Peyer's patch (tissue), 4 donors: ENCODE data around the gene CACNA2D3. TPM values are rescaled to one million over a fixed set of nuclear protein-coding genes. Genes with fewer than 3 reads are reported as not detected.

Experiments used
- DNase-seq, 3 donors: peaks; one replicate each; pipeline ENCODE4 v3.0.0-alpha.2; 2017 to 2019
- H3K27ac ChIP-seq, 4 donors: fragments of 200-600 bp; sonication (generic); one replicate each; pipeline ENCODE4 v1.5.1; 2016 to 2019
- H3K27me3 ChIP-seq, 2 donors: fragments of 200-600 bp; sonication (generic); one replicate each; pipeline ENCODE4 v1.5.1; 2019
- H3K36me3 ChIP-seq, 3 donors: fragments of 200-600 bp; sonication (generic); one replicate each; pipeline ENCODE4 v1.5.1; 2016 to 2019
- H3K4me1 ChIP-seq, 4 donors: fragments of 200-600 bp; sonication (generic); one replicate each; pipeline ENCODE4 v1.5.1; 2016 to 2019
- H3K4me3 ChIP-seq, 4 donors: fragments of 200-600 bp; sonication (generic); 1 replicate in 3 of 4; 2 replicates in 1 of 4; pipeline ENCODE4 v1.5.1; 2016 to 2019; ENCODE audit warnings: mild to moderate bottlenecking in 1 of 4
- H3K9me3 ChIP-seq, 4 donors: fragments of 200-600 bp; sonication (generic); one replicate each; pipeline ENCODE4 v1.5.1; 2016 to 2019; ENCODE audit warnings: mild to moderate bottlenecking in 1 of 4
- POLR2A ChIP-seq, 2 donors: fragments of 450-650 bp; IDR thresholded peaks; one replicate each; pipeline ENCODE4 v1.5.1; 2017; ENCODE audit warnings: antibody characterized with exemption in 2 of 2, mild to moderate bottlenecking in 2 of 2, moderate library complexity in 2 of 2
- total RNA-seq, 4 donors: library from RNA; depleted of rRNA; stranded (reverse); fragments of >200 nt; gene quantifications; one replicate each; pipeline ENCODE4 v1.1.0, GENCODE V29; 2016
- TF ChIP-seq, protein P1 (sequence below), 6 experiments: fragments of 450-650 bp in 4 of 6; fragments of 200-600 bp in 2 of 6; sonication (generic) in 1 of 6; IDR thresholded peaks; one replicate each; pipeline ENCODE4 v1.5.1; 2017 to 2019; ENCODE audit warnings: antibody characterized with exemption in 6 of 6, mild to moderate bottlenecking in 3 of 6, moderate library complexity in 1 of 6

Gene CACNA2D3
- total RNA-seq, 4 donors from 2014 or later: 0.27 to 5.0 TPM; not detected in 2

DNA sequence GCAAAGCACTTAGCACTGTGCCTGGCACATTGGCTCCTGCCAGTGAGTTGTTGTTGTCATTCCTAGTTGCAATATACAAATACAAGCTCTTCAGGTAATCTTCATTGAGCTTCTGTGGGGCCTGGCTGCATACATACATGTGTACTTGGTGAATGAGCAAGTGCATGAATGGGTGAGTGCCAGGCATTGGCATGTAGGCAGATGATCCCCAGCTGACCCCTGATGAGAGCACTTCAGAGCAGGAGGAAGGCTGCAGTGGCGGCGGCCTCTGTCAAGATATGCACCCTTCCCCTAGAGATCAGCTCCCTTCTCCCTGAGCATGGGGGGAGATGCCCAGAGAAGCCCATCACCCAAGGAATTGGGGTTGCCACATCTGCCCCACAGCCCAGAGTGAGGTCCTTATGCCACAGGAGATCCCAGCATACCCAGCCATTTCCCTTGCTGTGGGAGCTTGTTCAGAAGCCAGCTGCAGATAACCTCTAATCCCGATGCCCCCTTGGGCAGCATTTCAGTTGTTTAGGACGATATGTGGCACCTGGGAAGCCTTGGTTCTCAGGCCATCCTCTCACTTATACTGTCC lies 8.8 kb downstream of the CACNA2D3 start:
- H3K4me1 ChIP-seq: no peaks in the 10 kb centered on the region
- no peaks in the 10 kb centered on the region for H3K36me3 ChIP-seq
- DNase-seq: no peak
- H3K27me3 ChIP-seq: no peaks in the 10 kb centered on the region
- no peak overlapping the region for H3K4me3 ChIP-seq
- no peak overlapping the region for H3K27ac ChIP-seq
- no peaks in the 10 kb centered on the region for H3K9me3 ChIP-seq
- no peak for TF ChIP-seq POLR2A (IDR thresholded peaks at IDR 0.05)
- TF ChIP-seq, protein P1, sequence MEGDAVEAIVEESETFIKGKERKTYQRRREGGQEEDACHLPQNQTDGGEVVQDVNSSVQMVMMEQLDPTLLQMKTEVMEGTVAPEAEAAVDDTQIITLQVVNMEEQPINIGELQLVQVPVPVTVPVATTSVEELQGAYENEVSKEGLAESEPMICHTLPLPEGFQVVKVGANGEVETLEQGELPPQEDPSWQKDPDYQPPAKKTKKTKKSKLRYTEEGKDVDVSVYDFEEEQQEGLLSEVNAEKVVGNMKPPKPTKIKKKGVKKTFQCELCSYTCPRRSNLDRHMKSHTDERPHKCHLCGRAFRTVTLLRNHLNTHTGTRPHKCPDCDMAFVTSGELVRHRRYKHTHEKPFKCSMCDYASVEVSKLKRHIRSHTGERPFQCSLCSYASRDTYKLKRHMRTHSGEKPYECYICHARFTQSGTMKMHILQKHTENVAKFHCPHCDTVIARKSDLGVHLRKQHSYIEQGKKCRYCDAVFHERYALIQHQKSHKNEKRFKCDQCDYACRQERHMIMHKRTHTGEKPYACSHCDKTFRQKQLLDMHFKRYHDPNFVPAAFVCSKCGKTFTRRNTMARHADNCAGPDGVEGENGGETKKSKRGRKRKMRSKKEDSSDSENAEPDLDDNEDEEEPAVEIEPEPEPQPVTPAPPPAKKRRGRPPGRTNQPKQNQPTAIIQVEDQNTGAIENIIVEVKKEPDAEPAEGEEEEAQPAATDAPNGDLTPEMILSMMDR (IDR thresholded peaks at IDR 0.05): no peak

DNA sequence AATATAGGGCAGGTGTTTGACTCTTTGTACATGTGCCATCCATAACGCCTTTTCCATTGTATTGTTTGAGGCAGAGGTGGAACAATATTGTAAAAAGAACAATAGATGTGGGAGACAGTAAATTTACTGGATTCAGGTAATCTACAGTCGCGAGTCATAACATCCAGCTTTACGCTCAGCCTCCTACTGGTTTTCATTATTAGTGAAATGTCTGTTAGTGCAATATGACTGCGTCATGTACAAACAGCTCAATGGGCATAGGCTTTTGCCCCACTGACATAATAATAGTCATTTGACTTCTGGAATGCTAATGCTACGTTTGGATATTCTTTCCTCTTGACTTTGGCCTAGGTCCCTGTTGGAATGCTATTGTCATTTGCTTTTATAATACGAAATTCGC lies 9.5 kb downstream of the CACNA2D3 start:
- H3K4me1 ChIP-seq: no peaks in the 10 kb centered on the region
- no peak for DNase-seq
- TF ChIP-seq, protein P1 (IDR thresholded peaks at IDR 0.05): no peak
- no peak for TF ChIP-seq POLR2A (IDR thresholded peaks at IDR 0.05)
- no peak overlapping the region for H3K4me3 ChIP-seq
- H3K36me3 ChIP-seq: no peaks in the 10 kb centered on the region
- H3K27me3 ChIP-seq: no peaks in the 10 kb centered on the region
- no peaks in the 10 kb centered on the region for H3K9me3 ChIP-seq
- H3K27ac ChIP-seq: no peak overlapping the region

DNA sequence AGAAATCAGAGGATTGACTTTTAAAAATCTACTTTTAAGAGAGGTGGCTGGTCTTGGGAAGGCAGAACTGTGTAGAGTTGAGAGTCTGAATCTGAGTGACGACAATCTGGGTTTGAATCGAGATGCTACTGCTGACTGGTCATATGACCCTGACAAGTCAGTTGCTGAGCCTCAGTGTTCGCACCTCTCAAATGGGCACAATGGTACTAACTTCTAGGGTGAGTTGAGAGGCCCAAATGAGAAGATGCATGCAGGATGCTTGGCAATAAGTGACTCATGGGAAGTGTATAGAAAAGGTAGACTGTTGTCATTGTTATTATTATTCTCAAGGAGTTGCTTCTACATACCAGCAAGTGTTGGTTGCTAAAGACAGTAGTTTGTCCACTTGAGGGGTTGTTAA lies 10.3 kb downstream of the CACNA2D3 start:
- Histone ChIP-seq H3K36me3 (no peaks in the 10 kb centered on the region), H3K4me1 (no peaks in the 10 kb centered on the region), H3K27ac (no peak overlapping the region), H3K9me3 (no peaks in the 10 kb centered on the region), H3K4me3 (no peak overlapping the region), H3K27me3 (no peaks in the 10 kb centered on the region)
- no peak for DNase-seq
- TF ChIP-seq, protein P1 (IDR thresholded peaks at IDR 0.05): no peak
- TF ChIP-seq POLR2A (IDR thresholded peaks at IDR 0.05): no peak

DNA sequence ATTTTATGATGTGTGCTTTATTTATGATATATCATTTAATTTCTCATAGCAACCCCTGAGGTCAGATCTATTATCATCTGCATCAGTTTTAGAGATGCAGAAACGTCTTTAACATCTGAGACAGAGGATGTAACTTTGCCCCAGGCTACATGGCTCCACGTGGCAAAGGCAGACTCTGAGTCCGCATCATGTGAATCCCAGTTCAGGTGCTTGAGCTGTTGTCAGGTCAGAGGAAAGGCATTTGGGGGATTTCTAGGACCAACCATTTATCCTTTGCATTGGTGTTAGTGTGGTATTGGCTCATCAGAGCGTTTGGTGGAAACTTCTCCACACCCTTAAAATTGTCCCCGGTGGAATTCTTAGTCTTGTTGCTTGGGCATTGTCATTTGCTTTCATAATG lies 10.8 kb downstream of the CACNA2D3 start:
- Histone ChIP-seq H3K36me3 (no peaks in the 10 kb centered on the region), H3K27ac (no peak overlapping the region), H3K9me3 (no peaks in the 10 kb centered on the region), H3K4me1 (no peaks in the 10 kb centered on the region), H3K27me3 (no peaks in the 10 kb centered on the region), H3K4me3 (no peak overlapping the region)
- DNase-seq: no peak
- TF ChIP-seq, protein P1 (IDR thresholded peaks at IDR 0.05): no peak
- TF ChIP-seq POLR2A (IDR thresholded peaks at IDR 0.05): no peak

DNA sequence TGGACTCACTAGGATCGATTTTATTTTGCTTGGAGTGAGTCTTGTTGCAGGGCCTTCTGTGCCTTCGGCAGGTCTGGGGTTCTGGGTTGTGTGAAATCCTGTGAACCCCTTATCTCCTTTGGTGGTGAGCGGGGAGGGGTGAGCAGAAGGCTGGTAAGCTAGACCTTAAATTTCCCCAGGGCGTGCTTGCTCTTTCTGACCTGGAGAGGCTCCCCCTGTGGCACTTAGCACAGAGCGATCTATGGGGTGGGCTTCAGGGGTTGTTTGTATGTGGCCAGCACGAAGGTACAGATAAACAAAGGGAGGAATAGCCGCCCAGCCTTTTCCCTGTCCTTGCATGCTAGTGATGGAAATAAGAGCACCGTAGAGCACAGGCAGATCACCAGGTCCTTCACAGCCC lies 11.8 kb downstream of the CACNA2D3 start:
- TF ChIP-seq POLR2A (IDR thresholded peaks at IDR 0.05): no peak
- TF ChIP-seq, protein P1 (IDR thresholded peaks at IDR 0.05): no peak
- H3K4me3 ChIP-seq: no peak overlapping the region
- no peak overlapping the region for H3K27ac ChIP-seq
- no peaks in the 10 kb centered on the region for H3K4me1 ChIP-seq
- no peaks in the 10 kb centered on the region for H3K9me3 ChIP-seq
- no peak for DNase-seq
- H3K27me3 ChIP-seq: no peaks in the 10 kb centered on the region
- no peaks in the 10 kb centered on the region for H3K36me3 ChIP-seq

DNA sequence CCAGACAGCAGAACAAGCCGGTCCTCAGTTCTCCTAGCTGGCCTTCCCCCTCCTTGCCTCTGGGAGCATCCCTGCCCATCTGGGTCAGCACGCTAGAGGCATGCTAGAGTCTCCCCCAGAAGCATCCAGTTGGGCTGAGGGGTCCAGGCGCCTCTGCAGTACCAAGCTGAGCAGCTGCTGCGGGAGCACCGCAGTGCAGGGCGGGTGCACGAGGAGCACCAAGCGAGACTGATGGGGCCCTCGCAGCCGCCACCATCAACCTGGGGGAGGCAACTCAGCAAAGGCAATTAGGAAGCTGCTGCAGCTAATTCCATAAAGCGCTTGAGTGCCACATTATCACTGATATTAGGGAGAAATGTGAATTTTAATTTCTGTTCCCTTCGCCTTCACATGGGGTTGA lies 12.4 kb downstream of the CACNA2D3 start:
- Histone ChIP-seq H3K27me3 (no peaks in the 10 kb centered on the region), H3K36me3 (no peaks in the 10 kb centered on the region), H3K27ac (no peak overlapping the region), H3K4me3 (no peak overlapping the region), H3K4me1 (no peaks in the 10 kb centered on the region), H3K9me3 (no peaks in the 10 kb centered on the region)
- TF ChIP-seq POLR2A (IDR thresholded peaks at IDR 0.05): no peak
- TF ChIP-seq, protein P1 (IDR thresholded peaks at IDR 0.05): no peak
- DNase-seq: no peak
